Hepatocyte (in vitro differentiated cells): ENCODE results near the gene RNF141. TPM values are rescaled to one million over a fixed set of nuclear protein-coding genes. Genes with fewer than 3 reads are reported as not detected.

Experiments
- DNase-seq: peaks from one replicate; pipeline ENCODE4 v3.0.0-alpha.2; 2016; ENCODE audit warnings: low spot score
- H2AFZ ChIP-seq: fragments of 200-600 bp; sonication (generic); 2 replicates; pipeline ENCODE4 v1.6.0; 2016; ENCODE audit warnings: antibody characterized with exemption, mild to moderate bottlenecking
- H3K27ac ChIP-seq: fragments of 200-600 bp; sonication (generic); 2 replicates; pipeline ENCODE4 v1.5.1; 2016; ENCODE audit warnings: mild to moderate bottlenecking
- H3K27me3 ChIP-seq: fragments of 200-600 bp; sonication (generic); 2 replicates; pipeline ENCODE4 v1.6.1; 2016
- H3K36me3 ChIP-seq: fragments of 200-600 bp; sonication (generic); replicated peaks from 2 replicates; pipeline ENCODE4 v1.5.1; 2016; ENCODE audit warnings: low read depth; ENCODE audit not compliant: insufficient read depth
- H3K4me1 ChIP-seq: fragments of 200-600 bp; sonication (generic); 2 replicates; pipeline ENCODE4 v1.5.1; 2016; ENCODE audit warnings: mild to moderate bottlenecking, moderate library complexity; ENCODE audit not compliant: insufficient read depth
- H3K4me2 ChIP-seq: fragments of 200-600 bp; sonication (generic); 2 replicates; pipeline ENCODE4 v1.6.0; 2016
- H3K4me3 ChIP-seq: fragments of 200-600 bp; sonication (generic); 2 replicates; pipeline ENCODE4 v1.5.1; 2016; ENCODE audit warnings: mild to moderate bottlenecking
- H3K79me2 ChIP-seq: fragments of 200-600 bp; sonication (generic); 2 replicates; pipeline ENCODE4 v1.6.0; 2017; ENCODE audit warnings: mild to moderate bottlenecking
- H3K9me2 ChIP-seq: fragments of 200-600 bp; sonication (generic); replicated peaks from 2 replicates; pipeline ENCODE4 v1.6.0; 2017; ENCODE audit warnings: mild to moderate bottlenecking; ENCODE audit not compliant: insufficient read depth
- H3K9me3 ChIP-seq: fragments of 200-600 bp; sonication (generic); 2 replicates; pipeline ENCODE4 v1.5.1; 2016; ENCODE audit warnings: low read depth, mild to moderate bottlenecking
- H4K20me1 ChIP-seq: fragments of 200-600 bp; sonication (generic); 2 replicates; pipeline ENCODE4 v1.6.0; 2016; ENCODE audit warnings: mild to moderate bottlenecking; ENCODE audit not compliant: insufficient read depth, poor library complexity, severe bottlenecking
- EZH2 ChIP-seq: fragments of 200-600 bp; sonication (generic); IDR thresholded peaks from 2 replicates; pipeline ENCODE4 v1.6.1; 2016; ENCODE audit warnings: antibody characterized with exemption, mild to moderate bottlenecking, borderline replicate concordance
- EZH2phosphoT487 ChIP-seq: fragments of 200-600 bp; sonication (generic); IDR thresholded peaks from one replicate; pipeline ENCODE4 v1.6.1; 2018; ENCODE audit warnings: antibody characterized with exemption, mild to moderate bottlenecking, low read depth, moderate library complexity; ENCODE audit not compliant: unreplicated experiment, severe bottlenecking
- WGBS: methylation state at CpG from one replicate; pipeline ENCODE4 v1.1.6; 2016; ENCODE audit warnings: low lambda C conversion rate; ENCODE audit errors: missing lambda C conversion rate; 5-methylcytosine and 5-hydroxymethylcytosine counted together
- polyA plus RNA-seq: library from polyadenylated mRNA; unstranded; fragments of >200 nt; fragmentation: Nextera tagmentation; extraction: Ambion mirVana; gene quantifications from 2 replicates; pipeline ENCODE4 v1.2.1, GENCODE V29; 2016
- total RNA-seq: library from RNA; depleted of rRNA; stranded (reverse); fragments of >200 nt; gene quantifications from 2 replicates; pipeline ENCODE4 v1.2.3, GENCODE V29; 2014
- TF ChIP-seq, protein P1 (sequence below): fragments of 200-600 bp; sonication (generic); IDR thresholded peaks from 2 replicates; pipeline ENCODE4 v1.5.1; 2016; ENCODE audit warnings: antibody characterized with exemption, mild to moderate bottlenecking; ENCODE audit not compliant: poor library complexity

Gene RNF141
- total and polyA plus RNA-seq, 2 experiments from 2014 or later = 21.2 to 32.9 TPM

DNA sequence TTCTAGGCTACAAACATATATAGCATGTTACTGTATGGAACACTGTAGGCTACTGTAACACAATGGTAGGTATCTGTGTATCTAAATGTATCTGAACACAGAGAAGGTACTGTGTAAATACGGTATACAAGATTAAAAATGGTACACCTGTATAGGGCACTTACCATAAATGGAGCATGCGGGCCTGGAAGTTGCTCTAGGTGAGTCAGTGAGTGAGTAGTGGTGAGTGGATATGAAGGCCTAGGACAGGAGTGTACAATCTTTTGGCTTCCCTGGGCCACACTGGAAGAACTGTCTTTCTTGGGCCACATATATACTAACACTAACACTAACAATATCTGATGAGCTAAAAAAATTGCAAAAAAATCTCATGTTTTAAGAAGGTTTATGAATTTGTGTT, 21.4 kb downstream of the RNF141 start:
- Histone ChIP-seq H3K27ac (no peak overlapping the region), H3K4me1 (peaks cover 3% of the 10 kb centered on the region), H3K4me3 (no peak overlapping the region), H3K36me3 (no peaks in the 10 kb centered on the region), H3K79me2 (no peaks in the 10 kb centered on the region), H4K20me1 (no peaks in the 10 kb centered on the region), H2AFZ (no peak overlapping the region), H3K9me2 (no peaks in the 10 kb centered on the region), H3K9me3 (no peaks in the 10 kb centered on the region), H3K27me3 (no peaks in the 10 kb centered on the region), H3K4me2 (no peak overlapping the region)
- 98% methylated on average over 2 of the region's 2 CpGs for WGBS
- no peak for DNase-seq
- TF ChIP-seq EZH2 (no peak), EZH2phosphoT487 (no peak)
- TF ChIP-seq, protein P1, sequence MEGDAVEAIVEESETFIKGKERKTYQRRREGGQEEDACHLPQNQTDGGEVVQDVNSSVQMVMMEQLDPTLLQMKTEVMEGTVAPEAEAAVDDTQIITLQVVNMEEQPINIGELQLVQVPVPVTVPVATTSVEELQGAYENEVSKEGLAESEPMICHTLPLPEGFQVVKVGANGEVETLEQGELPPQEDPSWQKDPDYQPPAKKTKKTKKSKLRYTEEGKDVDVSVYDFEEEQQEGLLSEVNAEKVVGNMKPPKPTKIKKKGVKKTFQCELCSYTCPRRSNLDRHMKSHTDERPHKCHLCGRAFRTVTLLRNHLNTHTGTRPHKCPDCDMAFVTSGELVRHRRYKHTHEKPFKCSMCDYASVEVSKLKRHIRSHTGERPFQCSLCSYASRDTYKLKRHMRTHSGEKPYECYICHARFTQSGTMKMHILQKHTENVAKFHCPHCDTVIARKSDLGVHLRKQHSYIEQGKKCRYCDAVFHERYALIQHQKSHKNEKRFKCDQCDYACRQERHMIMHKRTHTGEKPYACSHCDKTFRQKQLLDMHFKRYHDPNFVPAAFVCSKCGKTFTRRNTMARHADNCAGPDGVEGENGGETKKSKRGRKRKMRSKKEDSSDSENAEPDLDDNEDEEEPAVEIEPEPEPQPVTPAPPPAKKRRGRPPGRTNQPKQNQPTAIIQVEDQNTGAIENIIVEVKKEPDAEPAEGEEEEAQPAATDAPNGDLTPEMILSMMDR = no peak

- TF ChIP-seq EZH2phosphoT487 (no peak), EZH2 (no peak)
- TF ChIP-seq, protein P1 = no peak
- Histone ChIP-seq H3K4me2 (no peak overlapping the region), H3K4me3 (no peak overlapping the region), H3K4me1 (peaks cover 3% of the 10 kb centered on the region), H3K79me2 (no peaks in the 10 kb centered on the region), H3K27me3 (no peaks in the 10 kb centered on the region), H3K27ac (no peak overlapping the region), H2AFZ (no peak overlapping the region), H3K36me3 (no peaks in the 10 kb centered on the region), H3K9me3 (no peaks in the 10 kb centered on the region), H4K20me1 (no peaks in the 10 kb centered on the region), H3K9me2 (no peaks in the 10 kb centered on the region)
- DNase-seq = no peak
- WGBS = 95% methylated on average over 2 of the region's 2 CpGs
Measured at GRCh38 chr11:10518891-10519290, 22.1 kb downstream of the RNF141 start.

- Histone ChIP-seq H2AFZ (no peak overlapping the region), H3K9me3 (no peaks in the 10 kb centered on the region), H3K9me2 (no peaks in the 10 kb centered on the region), H3K4me1 (no peaks in the 10 kb centered on the region), H3K4me3 (no peak overlapping the region), H3K36me3 (no peaks in the 10 kb centered on the region), H3K27me3 (no peaks in the 10 kb centered on the region), H3K79me2 (no peaks in the 10 kb centered on the region), H4K20me1 (no peaks in the 10 kb centered on the region), H3K4me2 (no peak overlapping the region), H3K27ac (no peak overlapping the region)
- TF ChIP-seq, protein P1 = no peak
- TF ChIP-seq EZH2 (no peak), EZH2phosphoT487 (no peak)
- no peak for DNase-seq
Measured at GRCh38 chr11:10518123-10518522, 22.9 kb downstream of the RNF141 start.

GRCh38 chr11:10515418-10515817, 25.6 kb downstream of the RNF141 start:
- no peaks in the 10 kb centered on the region for H3K4me1 ChIP-seq
- no peak for DNase-seq
- no peak overlapping the region for H2AFZ ChIP-seq
- H3K36me3 ChIP-seq = no peaks in the 10 kb centered on the region
- no peak overlapping the region for H3K27ac ChIP-seq
- H3K4me2 ChIP-seq = no peak overlapping the region
- H3K9me3 ChIP-seq = no peaks in the 10 kb centered on the region
- no peaks in the 10 kb centered on the region for H3K27me3 ChIP-seq
- H3K79me2 ChIP-seq = no peaks in the 10 kb centered on the region
- 96% methylated on average over 3 of the region's 3 CpGs for WGBS
- no peaks in the 10 kb centered on the region for H3K9me2 ChIP-seq
- H3K4me3 ChIP-seq = no peak overlapping the region
- no peaks in the 10 kb centered on the region for H4K20me1 ChIP-seq
- TF ChIP-seq, protein P1 = no peak
- TF ChIP-seq EZH2phosphoT487 = no peak
